GM12874 (cell line): ENCODE results near the gene SLC25A26.

ENCODE experiments used
- CTCF ChIP-seq: IDR thresholded peaks from 2 replicates; pipeline ENCODE4 v1.5.1; 2011; ENCODE audit warnings: low read depth, mild to moderate bottlenecking, control low read depth, low read length, moderate library complexity; ENCODE audit not compliant: insufficient read depth

Gene SLC25A26

GRCh38 chr3:66239513-66240123 is 18.8 kb downstream of the SLC25A26 start:
- no peak for TF ChIP-seq CTCF

- TF ChIP-seq CTCF, result no peak
These were observed 20.7 kb downstream of the SLC25A26 start for GRCh38 chr3:66241466-66241865.

GRCh38 chr3:66242788-66243464 is 22.1 kb downstream of the SLC25A26 start:
- no peak for TF ChIP-seq CTCF

- no peak for TF ChIP-seq CTCF
These were observed 27.8 kb downstream of the SLC25A26 start for GRCh38 chr3:66248641-66249040.

- peak; percentile 28; the same call in 1 of the 2 replicates for TF ChIP-seq CTCF
These were observed 33.2 kb downstream of the SLC25A26 start for GRCh38 chr3:66253790-66254620.

- TF ChIP-seq CTCF, result no peak
These were observed 35.1 kb downstream of the SLC25A26 start for GRCh38 chr3:66255865-66256264.

- TF ChIP-seq CTCF, result no peak
These were observed 36.0 kb downstream of the SLC25A26 start for GRCh38 chr3:66256806-66257205.
